Endothelial cell of umbilical vein (primary cell): ENCODE results near the gene VPS8.

ENCODE experiments used
- EZH2 ChIP-seq: IDR thresholded peaks from 2 replicates; pipeline ENCODE4 v1.6.1; 2012; ENCODE audit warnings: borderline replicate concordance, low read depth, mild to moderate bottlenecking, moderate library complexity, low read length, inconsistent platforms; ENCODE audit not compliant: severe bottlenecking
- POLR2A ChIP-seq: IDR thresholded peaks from 2 replicates; pipeline ENCODE4 v1.6.1; 2012; ENCODE audit warnings: low read depth, mild to moderate bottlenecking, control low read depth, low read length
- POLR2AphosphoS5 ChIP-seq: IDR thresholded peaks from 2 replicates; pipeline ENCODE4 v1.6.1; 2012; ENCODE audit warnings: low read depth, mild to moderate bottlenecking, control low read depth, low read length, moderate library complexity; ENCODE audit not compliant: insufficient read depth
- TF ChIP-seq, protein P1 (sequence below), 2 donors: IDR thresholded peaks; 1 replicate in 1 of 2; 2 replicates in 1 of 2; pipeline ENCODE4 v1.5.1; 2011; ENCODE audit warnings: low read length in 2 of 2, mild to moderate bottlenecking in 2 of 2, moderate library complexity in 2 of 2, control low read depth in 1 of 2, inconsistent platforms in 1 of 2, low read depth in 1 of 2; ENCODE audit not compliant: insufficient read depth in 1 of 2; ENCODE audit errors: extremely low read depth in 1 of 2

- TF ChIP-seq POLR2AphosphoS5 (no peak), POLR2A (no peak), EZH2 (no peak)
- TF ChIP-seq, protein P1, sequence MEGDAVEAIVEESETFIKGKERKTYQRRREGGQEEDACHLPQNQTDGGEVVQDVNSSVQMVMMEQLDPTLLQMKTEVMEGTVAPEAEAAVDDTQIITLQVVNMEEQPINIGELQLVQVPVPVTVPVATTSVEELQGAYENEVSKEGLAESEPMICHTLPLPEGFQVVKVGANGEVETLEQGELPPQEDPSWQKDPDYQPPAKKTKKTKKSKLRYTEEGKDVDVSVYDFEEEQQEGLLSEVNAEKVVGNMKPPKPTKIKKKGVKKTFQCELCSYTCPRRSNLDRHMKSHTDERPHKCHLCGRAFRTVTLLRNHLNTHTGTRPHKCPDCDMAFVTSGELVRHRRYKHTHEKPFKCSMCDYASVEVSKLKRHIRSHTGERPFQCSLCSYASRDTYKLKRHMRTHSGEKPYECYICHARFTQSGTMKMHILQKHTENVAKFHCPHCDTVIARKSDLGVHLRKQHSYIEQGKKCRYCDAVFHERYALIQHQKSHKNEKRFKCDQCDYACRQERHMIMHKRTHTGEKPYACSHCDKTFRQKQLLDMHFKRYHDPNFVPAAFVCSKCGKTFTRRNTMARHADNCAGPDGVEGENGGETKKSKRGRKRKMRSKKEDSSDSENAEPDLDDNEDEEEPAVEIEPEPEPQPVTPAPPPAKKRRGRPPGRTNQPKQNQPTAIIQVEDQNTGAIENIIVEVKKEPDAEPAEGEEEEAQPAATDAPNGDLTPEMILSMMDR (IDR thresholded peaks at IDR 0.05; ENCODE audit: extremely low read depth in 1 of 2, insufficient read depth in 1 of 2, low read depth in 1 of 2, low read length in 2 of 2) = no peak
These were observed 230.5 kb downstream of the VPS8 start for GRCh38 chr3:185042312-185043050.
